ENCODE results near the gene GPR156.

Gene GPR156

DNA sequence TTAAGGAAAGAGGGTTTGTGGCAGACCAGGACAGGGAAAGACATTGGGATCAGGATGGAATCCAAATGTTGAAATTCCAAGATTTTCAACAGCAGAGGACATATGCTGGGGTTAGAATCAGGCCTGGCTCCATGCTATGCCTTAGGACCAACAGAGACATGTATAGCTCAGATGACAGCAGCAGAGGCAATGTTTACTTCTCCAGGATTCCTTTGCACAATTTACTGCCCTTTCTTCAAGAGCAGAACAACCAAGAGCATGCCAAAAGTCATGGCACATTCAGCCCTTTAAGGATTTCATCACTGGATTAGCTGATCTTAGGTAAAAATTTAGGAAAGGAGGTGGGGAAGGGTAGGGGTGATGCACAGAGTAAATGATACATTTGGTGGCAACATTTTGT lies 121.2 kb downstream of the GPR156 start:
- TF ChIP-seq, protein P1, sequence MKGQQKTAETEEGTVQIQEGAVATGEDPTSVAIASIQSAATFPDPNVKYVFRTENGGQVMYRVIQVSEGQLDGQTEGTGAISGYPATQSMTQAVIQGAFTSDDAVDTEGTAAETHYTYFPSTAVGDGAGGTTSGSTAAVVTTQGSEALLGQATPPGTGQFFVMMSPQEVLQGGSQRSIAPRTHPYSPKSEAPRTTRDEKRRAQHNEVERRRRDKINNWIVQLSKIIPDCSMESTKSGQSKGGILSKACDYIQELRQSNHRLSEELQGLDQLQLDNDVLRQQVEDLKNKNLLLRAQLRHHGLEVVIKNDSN (IDR thresholded peaks at IDR 0.05), result no peak
- TF ChIP-seq TEAD4 (IDR thresholded peaks at IDR 0.05) (no peak), NFIC (IDR thresholded peaks at IDR 0.05) (no peak), TCF12 (IDR thresholded peaks at IDR 0.05; ENCODE audit: low read depth) (no peak), CREB1 (IDR thresholded peaks at IDR 0.05; ENCODE audit: low read depth) (no peak), CEBPB (IDR thresholded peaks at IDR 0.05) (no peak), FOXM1 (IDR thresholded peaks at IDR 0.05; ENCODE audit: borderline replicate concordance, low read depth) (no peak), ZBTB7A (IDR thresholded peaks at IDR 0.05; ENCODE audit: low read depth) (no peak), RAD21 (IDR thresholded peaks at IDR 0.05; ENCODE audit: low read depth) (no peak), EGR1 (IDR thresholded peaks at IDR 0.05) (no peak)
- TF ChIP-seq, protein P2, sequence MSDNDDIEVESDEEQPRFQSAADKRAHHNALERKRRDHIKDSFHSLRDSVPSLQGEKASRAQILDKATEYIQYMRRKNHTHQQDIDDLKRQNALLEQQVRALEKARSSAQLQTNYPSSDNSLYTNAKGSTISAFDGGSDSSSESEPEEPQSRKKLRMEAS (IDR thresholded peaks at IDR 0.05), result no peak
- TF ChIP-seq, protein P3, sequence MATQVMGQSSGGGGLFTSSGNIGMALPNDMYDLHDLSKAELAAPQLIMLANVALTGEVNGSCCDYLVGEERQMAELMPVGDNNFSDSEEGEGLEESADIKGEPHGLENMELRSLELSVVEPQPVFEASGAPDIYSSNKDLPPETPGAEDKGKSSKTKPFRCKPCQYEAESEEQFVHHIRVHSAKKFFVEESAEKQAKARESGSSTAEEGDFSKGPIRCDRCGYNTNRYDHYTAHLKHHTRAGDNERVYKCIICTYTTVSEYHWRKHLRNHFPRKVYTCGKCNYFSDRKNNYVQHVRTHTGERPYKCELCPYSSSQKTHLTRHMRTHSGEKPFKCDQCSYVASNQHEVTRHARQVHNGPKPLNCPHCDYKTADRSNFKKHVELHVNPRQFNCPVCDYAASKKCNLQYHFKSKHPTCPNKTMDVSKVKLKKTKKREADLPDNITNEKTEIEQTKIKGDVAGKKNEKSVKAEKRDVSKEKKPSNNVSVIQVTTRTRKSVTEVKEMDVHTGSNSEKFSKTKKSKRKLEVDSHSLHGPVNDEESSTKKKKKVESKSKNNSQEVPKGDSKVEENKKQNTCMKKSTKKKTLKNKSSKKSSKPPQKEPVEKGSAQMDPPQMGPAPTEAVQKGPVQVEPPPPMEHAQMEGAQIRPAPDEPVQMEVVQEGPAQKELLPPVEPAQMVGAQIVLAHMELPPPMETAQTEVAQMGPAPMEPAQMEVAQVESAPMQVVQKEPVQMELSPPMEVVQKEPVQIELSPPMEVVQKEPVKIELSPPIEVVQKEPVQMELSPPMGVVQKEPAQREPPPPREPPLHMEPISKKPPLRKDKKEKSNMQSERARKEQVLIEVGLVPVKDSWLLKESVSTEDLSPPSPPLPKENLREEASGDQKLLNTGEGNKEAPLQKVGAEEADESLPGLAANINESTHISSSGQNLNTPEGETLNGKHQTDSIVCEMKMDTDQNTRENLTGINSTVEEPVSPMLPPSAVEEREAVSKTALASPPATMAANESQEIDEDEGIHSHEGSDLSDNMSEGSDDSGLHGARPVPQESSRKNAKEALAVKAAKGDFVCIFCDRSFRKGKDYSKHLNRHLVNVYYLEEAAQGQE (IDR thresholded peaks at IDR 0.05; ENCODE audit: low read depth), result no peak

- TF ChIP-seq CEBPB (IDR thresholded peaks at IDR 0.05), result no peak
Measured at GRCh38 chr3:120163026-120163425, 122.0 kb downstream of the GPR156 start.

DNA sequence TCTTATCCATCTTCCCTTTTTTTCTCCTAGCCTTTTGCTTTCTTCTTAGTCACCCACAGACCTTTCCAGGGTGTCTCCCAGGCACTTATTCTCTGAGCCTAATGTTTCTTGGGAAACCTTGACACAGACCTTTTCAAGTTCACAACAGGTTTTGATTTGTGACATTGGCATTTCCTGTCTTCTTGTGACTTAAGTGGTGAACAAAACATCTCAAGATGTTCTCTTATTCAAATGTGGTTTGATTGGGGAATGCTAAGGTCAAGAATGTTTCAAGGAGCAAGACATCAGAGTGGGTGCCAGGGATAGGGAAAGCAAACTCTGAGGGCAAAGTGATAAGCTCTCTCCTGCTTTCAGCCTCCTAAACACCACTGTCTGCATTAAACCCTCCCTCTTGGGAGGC lies 122.6 kb downstream of the GPR156 start:
- TF ChIP-seq EP300 (IDR thresholded peaks at IDR 0.05; ENCODE audit: borderline replicate concordance) (no peak), TCF12 (IDR thresholded peaks at IDR 0.05; ENCODE audit: low read depth) (no peak), EGR1 (IDR thresholded peaks at IDR 0.05) (no peak), TEAD4 (IDR thresholded peaks at IDR 0.05) (no peak), YY1 (IDR thresholded peaks at IDR 0.05; ENCODE audit: low read depth) (no peak), FOXM1 (IDR thresholded peaks at IDR 0.05; ENCODE audit: borderline replicate concordance, low read depth) (no peak), NFIC (IDR thresholded peaks at IDR 0.05) (no peak), CREB1 (IDR thresholded peaks at IDR 0.05; ENCODE audit: low read depth) (no peak), RAD21 (IDR thresholded peaks at IDR 0.05; ENCODE audit: low read depth) (no peak), TAF1 (IDR thresholded peaks at IDR 0.05; ENCODE audit: low read depth) (no peak), CEBPB (IDR thresholded peaks at IDR 0.05) (no peak), ZBTB7A (IDR thresholded peaks at IDR 0.05; ENCODE audit: low read depth) (no peak)
- TF ChIP-seq, protein P1 (IDR thresholded peaks at IDR 0.05), result no peak
- TF ChIP-seq, protein P2 (IDR thresholded peaks at IDR 0.05), result no peak
- TF ChIP-seq, protein P3 (IDR thresholded peaks at IDR 0.05; ENCODE audit: low read depth), result no peak

- TF ChIP-seq TAF1 (IDR thresholded peaks at IDR 0.05; ENCODE audit: low read depth) (no peak), ZBTB7A (IDR thresholded peaks at IDR 0.05; ENCODE audit: low read depth) (no peak), CEBPB (IDR thresholded peaks at IDR 0.05) (no peak), CREB1 (IDR thresholded peaks at IDR 0.05; ENCODE audit: low read depth) (no peak), EGR1 (IDR thresholded peaks at IDR 0.05) (no peak), TEAD4 (IDR thresholded peaks at IDR 0.05) (no peak), YY1 (IDR thresholded peaks at IDR 0.05; ENCODE audit: low read depth) (no peak), NFIC (IDR thresholded peaks at IDR 0.05) (no peak), EP300 (IDR thresholded peaks at IDR 0.05; ENCODE audit: borderline replicate concordance) (no peak), FOXM1 (IDR thresholded peaks at IDR 0.05; ENCODE audit: borderline replicate concordance, low read depth) (no peak)
- TF ChIP-seq, protein P3 (IDR thresholded peaks at IDR 0.05; ENCODE audit: low read depth), result no peak
- TF ChIP-seq, protein P1 (IDR thresholded peaks at IDR 0.05), result no peak
- TF ChIP-seq, protein P2 (IDR thresholded peaks at IDR 0.05), result no peak
Measured at GRCh38 chr3:120161902-120162301, 123.1 kb downstream of the GPR156 start.
